AG09319 (cell line): ENCODE data around the gene FSTL3.

Experiments used
- DNase-seq: peaks from one replicate; pipeline ENCODE4 v3.0.0-alpha.2; 2010; ENCODE audit warnings: low read depth; ENCODE audit errors: extremely low read depth
- TF ChIP-seq, protein P1 (sequence below): IDR thresholded peaks from 2 replicates; pipeline ENCODE4 v1.5.1; 2011; ENCODE audit warnings: low read depth, mild to moderate bottlenecking, inconsistent platforms, low read length, moderate library complexity

FSTL3 gene

DNA sequence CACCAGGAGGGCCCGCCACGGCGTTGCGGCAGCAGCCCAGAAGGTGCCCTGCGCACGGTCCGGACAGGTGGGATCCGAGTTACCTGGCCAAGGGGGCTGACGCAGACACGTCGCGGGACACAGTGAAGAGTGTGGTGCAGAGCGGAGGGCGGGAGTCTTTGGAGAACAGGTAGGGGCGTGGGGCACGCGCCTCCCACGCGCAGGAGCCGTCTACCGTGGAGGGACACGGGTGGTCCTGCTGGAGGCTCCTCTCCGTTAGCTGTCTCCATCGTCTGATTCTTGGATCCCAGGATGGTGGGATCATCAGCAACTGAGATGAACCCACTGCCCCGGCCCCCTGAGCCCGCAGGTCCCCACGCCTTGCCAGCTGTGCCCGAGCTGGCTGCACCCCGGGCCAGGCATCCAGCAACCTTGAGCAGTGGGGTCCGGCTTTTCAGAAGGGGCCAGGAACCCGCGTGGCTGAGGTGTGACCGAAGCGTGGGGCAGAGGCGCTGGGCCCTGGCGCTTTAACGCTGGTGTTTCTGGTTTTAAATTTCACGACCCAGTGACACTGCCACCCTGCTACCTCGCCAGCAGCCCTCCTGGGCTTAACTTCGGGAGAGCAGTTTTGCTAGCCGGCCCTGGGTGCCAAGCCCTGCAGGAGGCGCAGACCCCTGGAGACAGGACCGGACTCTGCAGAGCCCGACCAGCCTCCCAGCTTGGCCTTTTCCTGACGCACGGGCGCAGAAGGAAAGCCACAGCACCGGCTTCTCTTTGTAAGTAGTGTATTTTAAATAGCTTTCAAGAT is 29.2 kb upstream of the FSTL3 start:
- TF ChIP-seq, protein P1, sequence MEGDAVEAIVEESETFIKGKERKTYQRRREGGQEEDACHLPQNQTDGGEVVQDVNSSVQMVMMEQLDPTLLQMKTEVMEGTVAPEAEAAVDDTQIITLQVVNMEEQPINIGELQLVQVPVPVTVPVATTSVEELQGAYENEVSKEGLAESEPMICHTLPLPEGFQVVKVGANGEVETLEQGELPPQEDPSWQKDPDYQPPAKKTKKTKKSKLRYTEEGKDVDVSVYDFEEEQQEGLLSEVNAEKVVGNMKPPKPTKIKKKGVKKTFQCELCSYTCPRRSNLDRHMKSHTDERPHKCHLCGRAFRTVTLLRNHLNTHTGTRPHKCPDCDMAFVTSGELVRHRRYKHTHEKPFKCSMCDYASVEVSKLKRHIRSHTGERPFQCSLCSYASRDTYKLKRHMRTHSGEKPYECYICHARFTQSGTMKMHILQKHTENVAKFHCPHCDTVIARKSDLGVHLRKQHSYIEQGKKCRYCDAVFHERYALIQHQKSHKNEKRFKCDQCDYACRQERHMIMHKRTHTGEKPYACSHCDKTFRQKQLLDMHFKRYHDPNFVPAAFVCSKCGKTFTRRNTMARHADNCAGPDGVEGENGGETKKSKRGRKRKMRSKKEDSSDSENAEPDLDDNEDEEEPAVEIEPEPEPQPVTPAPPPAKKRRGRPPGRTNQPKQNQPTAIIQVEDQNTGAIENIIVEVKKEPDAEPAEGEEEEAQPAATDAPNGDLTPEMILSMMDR, result no peak

DNA sequence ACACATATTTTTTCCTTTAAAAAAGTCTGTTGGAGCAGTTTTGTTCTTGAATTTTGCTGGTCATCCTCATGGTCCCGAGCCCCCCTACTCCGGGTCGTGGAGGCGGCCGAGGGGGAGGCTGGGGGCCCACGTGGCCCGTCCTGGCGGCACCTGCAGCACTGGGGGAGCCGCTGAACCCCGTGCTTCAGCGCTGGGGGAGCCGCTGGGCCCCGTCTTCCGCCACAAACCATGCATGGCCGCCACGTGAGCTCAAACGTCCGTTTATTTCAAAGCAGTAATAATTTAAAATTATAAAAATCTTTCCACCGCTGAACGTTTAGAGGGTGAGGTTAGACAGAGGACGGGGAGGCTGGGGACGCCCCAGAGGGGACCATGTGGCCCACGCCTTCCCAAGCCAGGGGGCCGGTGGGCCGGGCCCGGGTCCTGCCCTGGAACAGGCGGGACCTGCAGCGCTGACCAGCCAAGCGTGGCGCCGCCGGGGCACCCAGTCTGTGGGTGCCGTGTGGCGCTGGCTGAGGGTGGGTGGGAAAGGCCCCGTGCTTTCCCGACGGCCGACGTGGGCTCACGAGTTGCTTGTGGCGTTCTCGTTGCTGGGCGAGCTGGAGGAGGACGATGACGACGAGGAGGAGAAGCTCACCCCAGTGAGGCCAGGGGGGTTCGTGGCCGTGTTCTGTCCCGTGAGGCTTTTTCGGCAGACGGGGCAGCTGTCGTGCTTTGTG is 28.5 kb upstream of the FSTL3 start:
- no peak for DNase-seq
- TF ChIP-seq, protein P1, result no peak

More for the DNA sequence above, 29.2 kb upstream of the FSTL3 start:
- no peak for DNase-seq

DNA sequence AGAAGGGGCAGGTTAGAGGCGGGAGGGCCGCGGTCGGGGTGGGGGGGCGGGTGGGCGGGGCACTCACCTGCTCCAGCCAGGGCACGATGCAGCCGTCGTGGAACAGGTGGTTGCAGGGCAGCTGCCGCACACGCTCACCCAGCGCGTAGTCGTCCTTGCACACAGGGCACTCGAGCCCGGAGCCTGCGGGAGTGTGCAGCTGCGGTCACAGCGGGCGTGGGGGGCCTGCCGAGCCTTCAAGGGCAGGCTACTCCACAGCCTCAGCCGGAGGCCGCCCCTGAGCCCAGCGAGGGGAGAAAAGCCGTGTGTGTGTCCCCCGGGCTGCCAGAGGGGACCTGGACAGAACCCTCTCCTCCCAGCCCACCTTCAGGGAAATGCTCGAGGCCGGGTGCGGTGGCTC is 27.9 kb upstream of the FSTL3 start:
- TF ChIP-seq, protein P1, result no peak
- no peak for DNase-seq

DNA sequence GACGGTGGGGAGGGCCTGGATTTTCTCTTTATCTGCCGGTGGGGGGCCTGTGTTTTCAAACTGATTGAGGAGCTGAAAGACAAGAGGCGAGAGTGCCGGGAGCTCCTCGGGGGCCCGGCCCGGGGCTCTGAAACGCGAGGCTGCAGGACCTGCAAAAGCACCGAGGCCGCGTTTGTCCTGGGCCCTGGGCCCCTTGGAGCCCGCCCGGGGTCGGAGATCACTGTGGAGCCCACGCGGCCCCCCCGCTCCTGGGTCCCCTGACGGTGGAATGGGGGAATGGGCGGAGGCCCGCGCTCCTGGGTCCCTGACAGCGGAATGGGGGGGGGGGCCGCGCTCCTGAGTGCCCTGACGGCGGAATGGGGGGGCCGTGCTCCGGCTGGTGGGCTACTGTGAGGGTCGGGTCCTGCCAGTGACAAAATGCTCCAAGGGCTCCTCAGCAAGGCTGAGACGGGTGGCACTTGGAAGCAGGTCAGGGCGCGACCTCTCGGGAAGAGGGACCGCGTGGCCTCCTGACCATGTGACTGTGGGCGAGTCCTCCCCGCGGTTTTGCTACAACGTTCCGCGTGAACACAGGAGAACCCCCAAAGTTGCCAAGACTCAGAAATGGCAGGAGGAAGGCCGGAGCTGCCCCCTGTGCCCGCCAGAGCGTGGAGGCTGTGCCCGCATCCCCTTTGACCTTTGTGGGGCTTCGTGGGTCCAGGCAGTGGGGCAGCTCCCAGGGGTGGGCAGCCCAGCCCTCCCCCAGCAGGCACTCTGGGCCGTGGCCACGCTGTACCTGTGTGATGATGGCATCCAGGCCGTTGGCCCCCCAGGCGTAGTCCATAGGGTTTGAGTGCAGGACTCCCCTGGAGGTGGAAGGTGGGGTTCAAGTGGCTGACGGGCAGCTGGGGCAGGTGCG is 27.0 kb upstream of the FSTL3 start:
- no peak for DNase-seq
- TF ChIP-seq, protein P1, result no peak

DNA sequence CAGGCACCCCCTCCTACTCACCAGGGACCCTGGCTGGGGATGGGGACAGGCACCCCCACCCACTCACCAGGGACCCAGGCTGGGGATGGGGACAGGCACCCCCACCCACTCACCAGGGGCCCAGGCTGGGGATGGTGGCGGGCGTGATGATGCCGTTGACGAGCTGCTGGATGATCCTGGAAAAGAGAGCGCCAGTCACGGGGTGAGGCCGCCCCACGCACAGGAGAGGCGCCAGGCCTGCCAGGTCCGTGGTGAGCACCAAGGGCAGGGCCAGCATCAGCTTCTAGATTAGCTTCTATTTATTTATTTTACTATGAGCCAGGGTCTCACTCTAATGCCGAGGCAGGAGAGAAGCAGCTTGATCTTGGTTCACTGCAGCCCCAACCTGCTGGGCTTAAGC is 26.1 kb upstream of the FSTL3 start:
- TF ChIP-seq, protein P1, result no peak
- no peak for DNase-seq

DNA sequence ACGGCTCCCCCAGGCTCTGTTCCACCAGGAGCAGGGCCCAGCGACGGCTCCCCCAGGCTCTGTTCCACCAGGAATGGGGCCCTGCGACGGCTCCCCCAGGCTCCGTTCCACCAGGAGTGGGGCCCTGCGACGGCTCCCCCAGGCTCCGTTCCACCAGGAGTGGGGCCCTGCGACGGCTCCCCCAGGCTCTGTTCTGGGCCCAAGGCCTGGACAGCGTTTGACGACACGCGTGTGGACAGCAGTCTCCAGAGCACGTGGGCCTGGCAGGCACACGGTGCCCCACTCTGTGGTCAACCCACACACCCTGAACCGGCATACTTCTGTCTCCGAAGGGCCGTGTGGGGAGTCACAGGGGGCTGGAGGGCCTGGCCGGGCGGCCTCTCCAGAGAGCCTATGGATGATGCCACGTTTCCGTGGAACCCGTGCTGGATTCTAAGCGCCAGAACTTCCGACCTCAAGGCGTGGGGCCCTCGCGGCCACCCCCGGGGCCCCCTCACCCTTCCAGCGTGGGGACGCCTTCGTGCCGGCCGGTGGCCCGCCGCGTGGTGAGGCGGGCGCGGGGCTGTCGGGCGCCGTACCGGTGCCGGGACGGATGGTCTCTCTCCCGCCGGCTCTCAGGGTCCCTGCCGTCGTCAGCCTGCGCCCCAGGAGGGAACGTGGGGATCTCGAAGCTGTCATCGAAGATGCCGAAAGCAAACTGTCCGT is 24.9 kb upstream of the FSTL3 start:
- TF ChIP-seq, protein P1, result no peak
- no peak for DNase-seq
